Activated T-helper 17 cell treated with anti-CD3 and anti-CD28 coated beads, Interleukin-2, amount 50 U/mL, for 72 hours (primary cell): ENCODE data around the gene YEATS4. TPM values are rescaled to one million over a fixed set of nuclear protein-coding genes. Genes with fewer than 3 reads are reported as not detected.

ENCODE experiments used
- ATAC-seq: fragments of 150-1000 bp; cut with Tn5 transposase; replicated peaks from 2 replicates; pipeline ENCODE4 v1.10.0; 2021; ENCODE audit warnings: mild to moderate bottlenecking, moderate library complexity
- H3K27ac Mint-ChIP-seq: one replicate; pipeline ENCODE4 v1.8.0; 2022; ENCODE audit warnings: mixed read lengths
- H3K27me3 Mint-ChIP-seq: one replicate; pipeline ENCODE4 v1.8.0; 2022; ENCODE audit warnings: mixed read lengths
- H3K36me3 Mint-ChIP-seq: one replicate; pipeline ENCODE4 v1.8.0; 2022; ENCODE audit warnings: low read depth, mild to moderate bottlenecking, mixed read lengths
- H3K4me1 Mint-ChIP-seq: one replicate; pipeline ENCODE4 v1.8.0; 2022; ENCODE audit warnings: mixed read lengths
- H3K4me3 Mint-ChIP-seq: one replicate; pipeline ENCODE4 v1.8.0; 2022; ENCODE audit warnings: mild to moderate bottlenecking, mixed read lengths
- H3K9me3 Mint-ChIP-seq: one replicate; pipeline ENCODE4 v1.8.0; 2022; ENCODE audit warnings: mixed read lengths
- total RNA-seq, 2 donors: library from RNA; stranded (reverse); gene quantifications; one replicate each; pipeline ENCODE4 v1.2.3, GENCODE V29; 2022

Gene YEATS4
- total RNA-seq, 2 donors from 2014 or later, result 28.4 to 48.3 TPM

GRCh38 chr12:69351462-69352236 is 7.9 kb upstream of the YEATS4 start:
- Mint-ChIP-seq H3K4me3 (no peak overlapping the region), H3K9me3 (no peaks in the 10 kb centered on the region), H3K36me3 (no peaks in the 10 kb centered on the region), H3K27ac (no peak overlapping the region), H3K27me3 (peaks cover 8% of the 10 kb centered on the region), H3K4me1 (no peaks in the 10 kb centered on the region)
- ATAC-seq, result no peak

GRCh38 chr12:69352904-69353303 is 6.6 kb upstream of the YEATS4 start:
- H3K4me3 Mint-ChIP-seq, result no peak overlapping the region
- peaks cover 8% of the 10 kb centered on the region for H3K27me3 Mint-ChIP-seq
- ATAC-seq, result no peak

GRCh38 chr12:69354172-69354555 is 5.4 kb upstream of the YEATS4 start:
- Mint-ChIP-seq H3K9me3 (no peaks in the 10 kb centered on the region), H3K27me3 (peaks cover 8% of the 10 kb centered on the region), H3K27ac (no peak overlapping the region), H3K4me3 (no peak overlapping the region), H3K4me1 (peaks cover 10% of the 10 kb centered on the region), H3K36me3 (no peaks in the 10 kb centered on the region)
- ATAC-seq, result no peak

More at GRCh38 chr12:69352904-69353303, 6.6 kb upstream of the YEATS4 start:
- peaks cover 6% of the 10 kb centered on the region for H3K4me1 Mint-ChIP-seq
- H3K27ac Mint-ChIP-seq, result no peak overlapping the region
- H3K36me3 Mint-ChIP-seq, result no peaks in the 10 kb centered on the region
- no peaks in the 10 kb centered on the region for H3K9me3 Mint-ChIP-seq

- no peak overlapping the region for H3K27ac Mint-ChIP-seq
- H3K27me3 Mint-ChIP-seq, result peaks cover 8% of the 10 kb centered on the region
- H3K4me1 Mint-ChIP-seq, result peaks cover 14% of the 10 kb centered on the region
- H3K9me3 Mint-ChIP-seq, result no peaks in the 10 kb centered on the region
- H3K36me3 Mint-ChIP-seq, result no peaks in the 10 kb centered on the region
- no peak for ATAC-seq
- H3K4me3 Mint-ChIP-seq, result no peak overlapping the region
Observed at GRCh38 chr12:69354556-69355187, 4.9 kb upstream of the YEATS4 start.

GRCh38 chr12:69355363-69356028 is 4.0 kb upstream of the YEATS4 start:
- Mint-ChIP-seq H3K4me3 (no peak overlapping the region), H3K4me1 (peaks cover 14% of the 10 kb centered on the region)

GRCh38 chr12:69360348-69360672 is 767 bp downstream of the YEATS4 start:
- H3K4me3 Mint-ChIP-seq, result peak overlapping the region; percentile 80
- H3K36me3 Mint-ChIP-seq, result peaks cover 33% of the 10 kb centered on the region
- no peaks in the 10 kb centered on the region for H3K9me3 Mint-ChIP-seq
- H3K27me3 Mint-ChIP-seq, result no peaks in the 10 kb centered on the region
- no peak for ATAC-seq
- H3K27ac Mint-ChIP-seq, result peak overlapping the region; percentile 91
- H3K4me1 Mint-ChIP-seq, result peaks cover 19% of the 10 kb centered on the region

More at GRCh38 chr12:69355363-69356028, 4.0 kb upstream of the YEATS4 start:
- peaks cover 8% of the 10 kb centered on the region for H3K27me3 Mint-ChIP-seq
- no peak for ATAC-seq
- peaks cover 6% of the 10 kb centered on the region for H3K36me3 Mint-ChIP-seq
- H3K9me3 Mint-ChIP-seq, result no peaks in the 10 kb centered on the region
- no peak overlapping the region for H3K27ac Mint-ChIP-seq

- Mint-ChIP-seq H3K36me3 (peaks cover 82% of the 10 kb centered on the region), H3K27me3 (no peaks in the 10 kb centered on the region), H3K4me3 (no peak overlapping the region), H3K27ac (no peak overlapping the region), H3K4me1 (no peaks in the 10 kb centered on the region), H3K9me3 (no peaks in the 10 kb centered on the region)
- ATAC-seq, result no peak
Observed at GRCh38 chr12:69366796-69367195, 7.3 kb downstream of the YEATS4 start.

GRCh38 chr12:69368171-69368570 is 8.6 kb downstream of the YEATS4 start:
- H3K27me3 Mint-ChIP-seq, result no peaks in the 10 kb centered on the region
- H3K36me3 Mint-ChIP-seq, result peaks cover 86% of the 10 kb centered on the region
- H3K27ac Mint-ChIP-seq, result no peak overlapping the region
- no peak for ATAC-seq
- no peaks in the 10 kb centered on the region for H3K9me3 Mint-ChIP-seq
- H3K4me1 Mint-ChIP-seq, result no peaks in the 10 kb centered on the region
- H3K4me3 Mint-ChIP-seq, result no peak overlapping the region

GRCh38 chr12:69383074-69383473 is 23.5 kb downstream of the YEATS4 start:
- Mint-ChIP-seq H3K4me3 (no peak overlapping the region), H3K4me1 (peaks cover 23% of the 10 kb centered on the region), H3K36me3 (peaks cover 91% of the 10 kb centered on the region), H3K27me3 (no peaks in the 10 kb centered on the region), H3K27ac (no peak overlapping the region), H3K9me3 (no peaks in the 10 kb centered on the region)
- no peak for ATAC-seq

- Mint-ChIP-seq H3K36me3 (peaks cover 84% of the 10 kb centered on the region), H3K4me3 (no peak overlapping the region), H3K27me3 (no peaks in the 10 kb centered on the region), H3K4me1 (peaks cover 23% of the 10 kb centered on the region), H3K9me3 (no peaks in the 10 kb centered on the region), H3K27ac (no peak overlapping the region)
- no peak for ATAC-seq
Observed at GRCh38 chr12:69385038-69385437, 25.5 kb downstream of the YEATS4 start.

GRCh38 chr12:69386921-69387320 is 27.4 kb downstream of the YEATS4 start:
- Mint-ChIP-seq H3K27me3 (no peaks in the 10 kb centered on the region), H3K27ac (peak overlapping the region; percentile 51), H3K9me3 (no peaks in the 10 kb centered on the region), H3K4me3 (no peak overlapping the region), H3K4me1 (peaks cover 23% of the 10 kb centered on the region), H3K36me3 (peaks cover 84% of the 10 kb centered on the region)
- ATAC-seq, result peak; percentile 66

GRCh38 chr12:69388371-69388770 is 28.8 kb downstream of the YEATS4 start:
- no peak for ATAC-seq
- Mint-ChIP-seq H3K4me3 (no peak overlapping the region), H3K36me3 (peaks cover 79% of the 10 kb centered on the region)

GRCh38 chr12:69389831-69390230 is 30.3 kb downstream of the YEATS4 start:
- H3K4me3 Mint-ChIP-seq, result no peak overlapping the region
- peaks cover 14% of the 10 kb centered on the region for H3K4me1 Mint-ChIP-seq
- no peak overlapping the region for H3K27ac Mint-ChIP-seq
- no peaks in the 10 kb centered on the region for H3K9me3 Mint-ChIP-seq
- peaks cover 74% of the 10 kb centered on the region for H3K36me3 Mint-ChIP-seq
- H3K27me3 Mint-ChIP-seq, result no peaks in the 10 kb centered on the region
- ATAC-seq, result no peak

More at GRCh38 chr12:69388371-69388770, 28.8 kb downstream of the YEATS4 start:
- Mint-ChIP-seq H3K9me3 (no peaks in the 10 kb centered on the region), H3K27ac (no peak overlapping the region), H3K4me1 (peaks cover 19% of the 10 kb centered on the region), H3K27me3 (no peaks in the 10 kb centered on the region)

GRCh38 chr12:69392179-69392928 is 32.8 kb downstream of the YEATS4 start:
- peaks cover 8% of the 10 kb centered on the region for H3K9me3 Mint-ChIP-seq
- peak; percentile 73 for ATAC-seq

More at GRCh38 chr12:69392179-69392928, 32.8 kb downstream of the YEATS4 start:
- Mint-ChIP-seq H3K4me1 (peaks cover 3% of the 10 kb centered on the region), H3K4me3 (no peak overlapping the region), H3K27me3 (no peaks in the 10 kb centered on the region), H3K36me3 (peaks cover 61% of the 10 kb centered on the region), H3K27ac (no peak overlapping the region)
